Immature natural killer cell (primary cell): ENCODE measurements around the gene CBR4. TPM values are rescaled to one million over a fixed set of nuclear protein-coding genes. Genes with fewer than 3 reads are reported as not detected.

Experiments
- DNase-seq, 3 donors: peaks; one replicate each; pipeline ENCODE4 v3.0.0; 2022; ENCODE audit warnings: mixed read lengths in 1 of 3
- H3K27ac Mint-ChIP-seq, 6 donors: one replicate each; pipeline ENCODE4 v1.8.0; 2020; ENCODE audit warnings: mixed read lengths in 6 of 6, mild to moderate bottlenecking in 5 of 6, inconsistent platforms in 4 of 6, moderate library complexity in 3 of 6
- H3K27me3 Mint-ChIP-seq, 3 donors: one replicate each; pipeline ENCODE4 v1.8.0; 2020 to 2021; ENCODE audit warnings: low read depth in 3 of 3, mild to moderate bottlenecking in 3 of 3, mixed read lengths in 3 of 3, moderate library complexity in 3 of 3, inconsistent platforms in 1 of 3
- H3K36me3 Mint-ChIP-seq, 3 donors: one replicate each; pipeline ENCODE4 v1.8.0; 2020; ENCODE audit warnings: mixed read lengths in 3 of 3, inconsistent platforms in 2 of 3, mild to moderate bottlenecking in 2 of 3
- H3K4me1 Mint-ChIP-seq, 2 donors: one replicate each; pipeline ENCODE4 v1.8.0; 2020; ENCODE audit warnings: inconsistent platforms in 2 of 2, mild to moderate bottlenecking in 2 of 2, mixed read lengths in 2 of 2, moderate library complexity in 1 of 2
- H3K4me3 Mint-ChIP-seq, 5 donors: one replicate each; pipeline ENCODE4 v1.8.0; 2020; ENCODE audit warnings: mild to moderate bottlenecking in 5 of 5, mixed read lengths in 5 of 5, inconsistent platforms in 3 of 5, moderate library complexity in 3 of 5
- H3K9me3 Mint-ChIP-seq, 6 donors: one replicate each; pipeline ENCODE4 v1.8.0; 2020; ENCODE audit warnings: mild to moderate bottlenecking in 6 of 6, mixed read lengths in 6 of 6, inconsistent platforms in 4 of 6, moderate library complexity in 3 of 6
- polyA plus RNA-seq, 3 donors: library from polyadenylated mRNA; unstranded; fragments of 300-500 nt; fragmentation: Illumina TruSeq; gene quantifications; one replicate each; pipeline ENCODE4 v1.2.3, GENCODE V29; 2021

The CBR4 gene
- polyA plus RNA-seq, 3 donors from 2014 or later = 2.3 to 11.5 (median 7.6) TPM

DNA sequence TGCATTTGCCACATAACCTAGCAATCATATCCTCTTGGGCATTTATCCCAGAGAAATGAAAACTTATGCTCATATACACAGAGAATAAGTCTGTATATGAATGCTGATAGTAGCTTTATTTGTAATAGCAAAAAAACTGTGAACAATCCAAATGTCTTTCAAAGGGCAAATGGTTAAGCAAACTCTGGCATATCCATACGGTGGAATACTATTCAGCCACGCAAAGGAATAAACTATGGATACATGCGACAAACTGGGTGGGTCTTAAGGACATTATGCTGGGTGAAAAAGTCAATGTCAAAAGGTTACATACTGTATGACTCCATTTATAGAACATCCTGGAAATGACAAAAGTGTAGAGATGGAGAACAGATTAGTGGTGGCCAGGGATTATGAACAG, 17.6 kb upstream of the CBR4 start:
- no peaks in the 10 kb centered on the region for H3K9me3 Mint-ChIP-seq
- no peak overlapping the region for H3K27ac Mint-ChIP-seq
- peaks cover 1 to 6% of the 10 kb centered on the region in 2 donors for H3K4me1 Mint-ChIP-seq
- DNase-seq = no peak
- H3K36me3 Mint-ChIP-seq = no peaks in the 10 kb centered on the region
- no peak overlapping the region for H3K4me3 Mint-ChIP-seq
- H3K27me3 Mint-ChIP-seq = peaks cover 0 to 3% (median 3%) of the 10 kb centered on the region in 3 donors

DNA sequence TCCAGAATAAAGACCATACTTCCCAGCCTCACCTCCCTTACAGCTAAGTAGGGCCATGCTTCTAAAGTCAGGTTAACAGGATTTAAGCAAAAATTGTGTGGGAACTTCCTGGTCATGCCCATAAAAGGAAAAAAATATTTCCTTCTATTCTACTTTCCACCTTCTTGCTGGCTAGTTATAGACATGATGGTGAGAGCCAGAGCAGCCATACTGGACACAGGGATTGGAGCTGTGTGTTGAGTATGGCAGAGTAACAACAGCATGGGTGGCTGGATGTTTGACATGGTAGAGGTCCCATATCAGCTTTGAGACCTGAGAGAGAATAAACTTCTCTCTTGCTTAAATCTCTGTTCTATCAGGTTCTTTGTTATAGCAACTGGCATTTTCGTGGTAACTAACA, 15.1 kb upstream of the CBR4 start:
- no peak overlapping the region for H3K27ac Mint-ChIP-seq
- no peaks in the 10 kb centered on the region for H3K36me3 Mint-ChIP-seq
- no peaks in the 10 kb centered on the region for H3K9me3 Mint-ChIP-seq
- H3K27me3 Mint-ChIP-seq = peaks cover 0 to 3% (median 1%) of the 10 kb centered on the region in 3 donors
- no peak overlapping the region for H3K4me3 Mint-ChIP-seq
- H3K4me1 Mint-ChIP-seq = peaks cover 1 to 6% of the 10 kb centered on the region in 2 donors
- no peak for DNase-seq

DNA sequence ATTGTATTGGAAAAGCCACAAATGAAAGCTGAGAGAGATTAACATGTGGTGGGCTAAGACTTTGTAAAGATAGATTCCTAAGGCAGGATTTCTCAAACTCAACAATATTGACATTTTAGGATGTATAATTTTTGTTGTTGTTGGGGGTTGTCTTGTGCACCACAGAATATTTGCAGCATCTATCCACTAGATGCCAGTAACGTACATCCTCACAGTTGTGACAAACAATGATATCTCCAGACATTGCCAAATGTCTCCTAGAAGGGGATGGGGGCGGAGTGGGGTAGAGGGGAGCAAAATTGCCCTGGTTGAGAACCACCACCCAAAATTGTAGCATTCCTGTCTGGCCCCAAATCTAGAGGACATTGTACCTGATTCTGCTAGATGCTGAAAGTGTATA, 14.7 kb upstream of the CBR4 start:
- H3K27me3 Mint-ChIP-seq = peaks cover 0 to 3% (median 1%) of the 10 kb centered on the region in 3 donors
- H3K4me1 Mint-ChIP-seq = peaks cover 1 to 6% of the 10 kb centered on the region in 2 donors
- H3K4me3 Mint-ChIP-seq = no peak overlapping the region
- no peaks in the 10 kb centered on the region for H3K36me3 Mint-ChIP-seq
- no peaks in the 10 kb centered on the region for H3K9me3 Mint-ChIP-seq
- DNase-seq = peak in 1 of 3 donors; percentile 28
- H3K27ac Mint-ChIP-seq = no peak overlapping the region

- no peak for DNase-seq
- H3K4me3 Mint-ChIP-seq = peak overlapping the region in 1 of 5 donors; percentile 33
- H3K27ac Mint-ChIP-seq = peak overlapping the region; percentile 28 to 99 (median 81)
- peaks cover 47 to 50% of the 10 kb centered on the region in 2 donors for H3K4me1 Mint-ChIP-seq
- H3K27me3 Mint-ChIP-seq = peaks cover 13 to 16% (median 16%) of the 10 kb centered on the region in 3 donors
- H3K36me3 Mint-ChIP-seq = no peaks in the 10 kb centered on the region
- H3K9me3 Mint-ChIP-seq = no peaks in the 10 kb centered on the region
These were observed 8.4 kb upstream of the CBR4 start for GRCh38 chr4:169018406-169018805.

GRCh38 chr4:169017971-169018370, 7.9 kb upstream of the CBR4 start:
- peak overlapping the region; percentile 1 to 53 (median 23) for H3K4me3 Mint-ChIP-seq
- no peaks in the 10 kb centered on the region for H3K36me3 Mint-ChIP-seq
- H3K27me3 Mint-ChIP-seq = peaks cover 13 to 16% (median 16%) of the 10 kb centered on the region in 3 donors
- H3K27ac Mint-ChIP-seq = peak overlapping the region; percentile 72 to 99 (median 90)
- DNase-seq = no peak
- H3K4me1 Mint-ChIP-seq = peaks cover 47 to 50% of the 10 kb centered on the region in 2 donors
- H3K9me3 Mint-ChIP-seq = no peaks in the 10 kb centered on the region

GRCh38 chr4:169015186-169015623, 5.2 kb upstream of the CBR4 start:
- peak overlapping the region in 4 of 5 donors; percentile 18 to 86 (median 53) for H3K4me3 Mint-ChIP-seq
- peaks cover 58 to 64% of the 10 kb centered on the region in 2 donors for H3K4me1 Mint-ChIP-seq
- peak overlapping the region; percentile 94 to 99 (median 96) for H3K27ac Mint-ChIP-seq

GRCh38 chr4:169014586-169014985, 4.5 kb upstream of the CBR4 start:
- no peak for DNase-seq

More at GRCh38 chr4:169015186-169015623, 5.2 kb upstream of the CBR4 start:
- no peak for DNase-seq
- H3K27me3 Mint-ChIP-seq = peaks cover 15 to 24% (median 19%) of the 10 kb centered on the region in 3 donors
- no peaks in the 10 kb centered on the region for H3K9me3 Mint-ChIP-seq
- H3K36me3 Mint-ChIP-seq = no peaks in the 10 kb centered on the region

DNA sequence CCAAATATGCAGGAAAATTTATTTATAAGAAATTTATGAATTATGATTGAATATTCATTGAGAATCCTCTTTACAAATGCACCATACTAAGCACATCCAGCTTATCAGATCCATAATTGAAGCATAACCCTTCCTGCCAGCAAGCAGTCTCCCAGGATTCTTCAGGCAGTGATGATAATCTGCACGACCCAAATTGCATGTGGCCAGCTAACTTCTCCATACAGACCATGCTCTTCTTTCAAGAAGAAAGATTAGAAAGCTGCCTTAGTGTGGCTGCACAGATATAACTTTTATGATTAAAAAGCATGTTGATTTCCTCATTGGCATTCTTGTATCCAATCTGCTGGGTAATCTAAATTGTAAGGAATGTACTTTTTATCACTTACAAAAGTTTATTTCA, 3.3 kb upstream of the CBR4 start:
- Mint-ChIP-seq H3K4me1 (peaks cover 68 to 70% of the 10 kb centered on the region in 2 donors), H3K36me3 (no peaks in the 10 kb centered on the region), H3K27me3 (peaks cover 24 to 37% (median 34%) of the 10 kb centered on the region in 3 donors), H3K27ac (no peak overlapping the region), H3K9me3 (no peaks in the 10 kb centered on the region), H3K4me3 (no peak overlapping the region)
- no peak for DNase-seq

More at GRCh38 chr4:169014586-169014985, 4.5 kb upstream of the CBR4 start:
- Mint-ChIP-seq H3K27me3 (peaks cover 21 to 30% (median 25%) of the 10 kb centered on the region in 3 donors), H3K27ac (peak overlapping the region; percentile 60 to 99 (median 95)), H3K9me3 (no peaks in the 10 kb centered on the region), H3K4me3 (peak overlapping the region in 3 of 5 donors; percentile 2 to 40 (median 11)), H3K4me1 (peaks cover 61 to 69% of the 10 kb centered on the region in 2 donors), H3K36me3 (no peaks in the 10 kb centered on the region)

DNA sequence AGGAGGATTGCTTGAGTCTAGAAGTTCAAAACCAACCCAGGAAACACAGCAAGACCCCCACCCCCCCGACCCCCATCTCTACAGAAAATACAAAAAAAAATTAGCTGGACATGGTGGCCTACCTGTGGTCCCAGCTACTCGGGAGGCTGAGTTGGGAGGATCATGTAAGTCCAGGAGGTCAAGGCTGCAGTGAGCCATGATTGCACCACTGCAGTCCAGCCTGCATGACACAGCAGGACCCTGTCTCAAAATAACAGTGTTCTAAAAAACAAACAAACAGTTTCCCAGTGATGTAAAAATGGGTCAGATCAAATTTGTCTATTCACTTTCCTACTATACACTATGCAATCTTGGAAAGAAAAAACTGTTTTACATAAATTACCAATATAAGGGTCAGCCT, 2.0 kb upstream of the CBR4 start:
- H3K9me3 Mint-ChIP-seq = no peaks in the 10 kb centered on the region
- no peak overlapping the region for H3K4me3 Mint-ChIP-seq
- H3K27ac Mint-ChIP-seq = no peak overlapping the region
- DNase-seq = no peak
- no peaks in the 10 kb centered on the region for H3K36me3 Mint-ChIP-seq
- peaks cover 28 to 37% (median 34%) of the 10 kb centered on the region in 3 donors for H3K27me3 Mint-ChIP-seq
- peaks cover 66 to 70% of the 10 kb centered on the region in 2 donors for H3K4me1 Mint-ChIP-seq

GRCh38 chr4:169009286-169010124, 550 bp downstream of the CBR4 start:
- peaks cover 49 to 64% of the 10 kb centered on the region in 2 donors for H3K4me1 Mint-ChIP-seq
- peak overlapping the region; percentile 97 to 99 (median 98) for H3K27ac Mint-ChIP-seq
- peaks cover 16 to 20% (median 19%) of the 10 kb centered on the region in 3 donors for H3K27me3 Mint-ChIP-seq
- DNase-seq = peak; percentile 58 to 64 (median 59)
- peak overlapping the region; percentile 95 to 99 (median 97) for H3K4me3 Mint-ChIP-seq
- H3K9me3 Mint-ChIP-seq = no peaks in the 10 kb centered on the region
- peaks cover 4 to 6% (median 5%) of the 10 kb centered on the region in 3 donors for H3K36me3 Mint-ChIP-seq

DNA sequence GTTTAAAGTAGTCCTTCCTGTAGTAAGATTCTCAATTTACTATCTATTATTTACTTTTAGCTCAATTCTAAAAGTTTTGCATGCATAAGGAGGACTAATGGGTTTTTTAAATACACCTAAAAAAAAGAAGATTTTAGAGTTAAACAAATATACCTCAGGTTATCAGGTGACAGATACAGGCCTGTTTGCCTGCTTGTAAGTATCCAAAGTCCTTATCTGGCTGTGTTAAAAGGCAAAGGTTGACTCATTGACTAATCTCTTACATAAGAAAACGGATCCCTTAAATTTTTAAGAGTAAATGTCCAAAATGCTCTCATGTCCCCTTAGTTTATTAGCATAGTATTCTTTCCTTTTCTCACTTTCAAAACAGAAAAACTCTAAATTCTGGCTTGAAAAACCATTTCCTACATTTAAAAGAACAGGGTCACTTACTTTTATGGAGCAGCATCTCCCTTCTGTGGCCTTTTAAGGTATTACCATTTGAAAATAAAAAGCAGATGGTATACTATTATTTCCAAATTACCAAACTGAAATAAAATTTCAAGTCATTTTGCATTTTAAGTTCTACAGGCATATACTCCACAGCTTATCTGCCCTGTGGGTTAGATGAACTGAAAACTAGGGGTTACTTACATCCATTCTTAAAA, 4.5 kb downstream of the CBR4 start:
- peaks cover 16 to 21% (median 17%) of the 10 kb centered on the region in 3 donors for H3K27me3 Mint-ChIP-seq
- peaks cover 28 to 37% (median 29%) of the 10 kb centered on the region in 3 donors for H3K36me3 Mint-ChIP-seq

GRCh38 chr4:169000315-169000714, 9.7 kb downstream of the CBR4 start:
- no peak for DNase-seq
- peaks cover 0 to 3% (median 0%) of the 10 kb centered on the region in 3 donors for H3K27me3 Mint-ChIP-seq
- no peak overlapping the region for H3K27ac Mint-ChIP-seq
- peaks cover 38 to 47% (median 38%) of the 10 kb centered on the region in 3 donors for H3K36me3 Mint-ChIP-seq
- peaks cover 2 to 25% of the 10 kb centered on the region in 2 donors for H3K4me1 Mint-ChIP-seq
- H3K9me3 Mint-ChIP-seq = no peaks in the 10 kb centered on the region
- no peak overlapping the region for H3K4me3 Mint-ChIP-seq

More for the DNA sequence above, 4.5 kb downstream of the CBR4 start:
- no peak for DNase-seq
- Mint-ChIP-seq H3K27ac (peak overlapping the region in 3 of 6 donors; percentile 4 to 53 (median 46)), H3K9me3 (no peaks in the 10 kb centered on the region), H3K4me3 (no peak overlapping the region), H3K4me1 (peaks cover 37 to 65% of the 10 kb centered on the region in 2 donors)

- peak overlapping the region in 1 of 6 donors; percentile 27 for H3K27ac Mint-ChIP-seq
- no peak overlapping the region for H3K4me3 Mint-ChIP-seq
- peaks cover 0 to 25% of the 10 kb centered on the region in 2 donors for H3K4me1 Mint-ChIP-seq
- no peak for DNase-seq
- no peaks in the 10 kb centered on the region for H3K9me3 Mint-ChIP-seq
- H3K36me3 Mint-ChIP-seq = peaks cover 38 to 47% (median 39%) of the 10 kb centered on the region in 3 donors
- peaks cover 0 to 3% (median 0%) of the 10 kb centered on the region in 3 donors for H3K27me3 Mint-ChIP-seq
These were observed 10.2 kb downstream of the CBR4 start for GRCh38 chr4:168999809-169000208.
